GM18951 (cell line): ENCODE data around the gene DTX3.
A peak's percentile ranks its signal among the peaks of the same experiment; 100 is the strongest.

Experiments used
- POLR2A ChIP-seq: IDR thresholded peaks from 4 replicates; pipeline ENCODE4 v1.6.1; 2011; ENCODE audit warnings: mild to moderate bottlenecking; ENCODE audit not compliant: insufficient read length, insufficient read depth; ENCODE audit errors: extremely low read depth
- in situ Hi-C: fragments of 300-500 bp; cut with MboI; formaldehyde crosslinking; loops from one replicate; pipeline ENCODE4 v1.12.0; 2022; ENCODE audit warnings: low sequenced_read_pairs, mixed read lengths, inconsistent platforms; ENCODE audit not compliant: unreplicated experiment

The DTX3 gene

GRCh38 chr12:57607958-57608663 lies 3.5 kb downstream of the DTX3 start:
- no peak for TF ChIP-seq POLR2A
- in situ Hi-C loops: no loop called here

DNA sequence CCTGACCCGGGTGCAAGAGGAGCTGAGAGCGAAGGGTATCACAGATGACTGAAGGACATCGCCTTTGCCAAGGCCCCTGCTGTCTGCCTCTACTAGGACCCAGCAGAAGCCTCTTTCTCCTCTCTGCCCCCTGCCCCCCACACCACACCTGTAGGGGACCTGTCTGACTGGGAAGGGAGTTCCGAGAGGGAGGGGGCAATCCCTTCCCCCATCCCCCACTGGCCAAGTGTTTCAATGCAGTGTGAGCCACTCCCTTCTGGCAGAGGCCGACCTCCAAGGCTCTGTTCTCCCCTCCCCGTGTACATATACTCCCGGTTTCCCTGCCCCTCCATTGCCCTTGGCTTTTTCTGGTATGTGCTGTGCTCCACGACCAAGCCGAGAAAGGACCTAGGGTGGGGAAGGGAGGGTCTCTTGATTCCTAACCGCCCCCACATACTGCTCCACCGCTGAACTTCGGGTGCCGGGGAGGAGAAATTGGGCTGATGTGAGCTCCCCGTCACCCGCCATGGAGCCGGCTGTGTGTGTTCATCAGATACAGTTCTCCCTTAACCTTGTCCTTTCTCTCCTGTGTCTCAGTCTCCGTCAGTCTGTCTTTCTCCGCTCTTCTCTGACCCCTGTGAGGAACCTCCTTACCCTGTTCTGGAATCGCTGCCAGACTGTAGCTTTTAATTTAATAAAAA lies 4.6 kb downstream of the DTX3 start:
- in situ Hi-C loops: no loop called here
- TF ChIP-seq POLR2A: no peak

GRCh38 chr12:57609781-57610553 lies 5.3 kb downstream of the DTX3 start:
- no peak for TF ChIP-seq POLR2A
- in situ Hi-C loops: no loop called here

DNA sequence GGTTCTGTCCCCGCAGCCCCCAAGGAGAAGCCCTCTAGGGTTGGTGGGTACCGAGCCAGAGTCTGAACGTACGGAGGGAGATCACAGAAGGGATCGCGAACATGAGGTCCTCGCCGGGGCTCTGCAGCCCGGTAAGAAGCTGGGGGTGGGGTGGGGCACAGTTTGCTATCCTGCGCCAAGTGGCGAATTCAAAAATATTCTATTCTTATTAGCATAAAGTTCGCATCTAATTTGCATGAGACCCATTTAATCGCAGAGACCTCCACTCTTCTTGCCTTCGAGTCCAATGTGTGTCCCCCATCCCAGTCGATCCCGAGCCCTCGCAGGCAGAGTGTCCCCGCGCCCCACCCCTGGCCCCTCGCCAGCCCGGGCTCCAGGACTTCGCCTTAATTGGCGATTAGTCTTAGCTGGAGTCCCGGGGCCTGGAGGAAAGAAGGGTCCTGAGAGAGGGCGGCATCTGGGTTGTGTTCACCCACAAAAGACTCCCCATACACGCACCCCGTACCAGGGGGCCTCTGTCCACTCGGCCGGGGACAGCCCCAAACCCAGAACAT lies 6.0 kb downstream of the DTX3 start:
- no peak for TF ChIP-seq POLR2A
- in situ Hi-C loops: no loop called here

DNA sequence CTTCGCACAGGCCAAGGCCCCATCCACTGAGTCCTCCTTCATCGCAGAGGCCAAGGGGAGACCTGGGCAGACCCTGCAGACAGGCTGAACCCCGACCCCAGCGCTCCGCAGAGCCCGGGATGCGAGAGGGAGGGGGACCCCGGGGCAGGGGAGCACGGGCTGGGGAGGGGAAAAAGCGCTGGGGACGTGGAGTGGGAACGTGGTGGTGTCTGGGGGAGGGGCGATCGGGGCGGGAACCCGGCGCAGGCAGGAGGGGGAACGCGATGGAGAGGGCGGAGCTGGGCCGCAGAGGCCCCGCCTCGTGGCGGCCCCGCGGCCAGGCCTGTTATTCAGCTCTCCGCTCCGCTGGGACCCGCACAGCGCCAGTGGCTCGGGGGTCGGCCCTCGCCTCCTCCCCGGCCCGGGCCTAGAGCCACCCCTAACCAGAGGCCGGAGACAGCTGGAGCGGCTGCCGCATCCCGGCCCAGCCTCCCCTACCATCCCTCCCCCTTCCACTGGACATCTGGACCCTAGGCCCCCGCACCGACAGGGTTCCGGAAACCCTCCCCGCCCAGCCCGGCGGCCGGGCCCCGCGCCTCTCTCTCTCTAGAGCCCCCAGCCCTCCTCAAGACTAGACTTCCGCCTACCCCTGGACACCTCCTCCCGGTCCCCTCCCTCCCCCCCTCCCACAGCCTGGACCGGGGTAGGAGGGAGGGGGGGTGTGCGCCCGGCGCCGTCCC lies 6.6 kb downstream of the DTX3 start, which contains the start of gene ARHGEF25:
Gene ARHGEF25 (plus strand): TSS at position 328 of the 719 bp plus-strand sequence. CDS start 460 bp downstream, outside the sequence.
- TF ChIP-seq POLR2A: peak; percentile 60
- in situ Hi-C loops: no loop called here

- in situ Hi-C loops: no loop called here
Observed at GRCh38 chr12:57611827-57612710, 7.4 kb downstream of the DTX3 start.

DNA sequence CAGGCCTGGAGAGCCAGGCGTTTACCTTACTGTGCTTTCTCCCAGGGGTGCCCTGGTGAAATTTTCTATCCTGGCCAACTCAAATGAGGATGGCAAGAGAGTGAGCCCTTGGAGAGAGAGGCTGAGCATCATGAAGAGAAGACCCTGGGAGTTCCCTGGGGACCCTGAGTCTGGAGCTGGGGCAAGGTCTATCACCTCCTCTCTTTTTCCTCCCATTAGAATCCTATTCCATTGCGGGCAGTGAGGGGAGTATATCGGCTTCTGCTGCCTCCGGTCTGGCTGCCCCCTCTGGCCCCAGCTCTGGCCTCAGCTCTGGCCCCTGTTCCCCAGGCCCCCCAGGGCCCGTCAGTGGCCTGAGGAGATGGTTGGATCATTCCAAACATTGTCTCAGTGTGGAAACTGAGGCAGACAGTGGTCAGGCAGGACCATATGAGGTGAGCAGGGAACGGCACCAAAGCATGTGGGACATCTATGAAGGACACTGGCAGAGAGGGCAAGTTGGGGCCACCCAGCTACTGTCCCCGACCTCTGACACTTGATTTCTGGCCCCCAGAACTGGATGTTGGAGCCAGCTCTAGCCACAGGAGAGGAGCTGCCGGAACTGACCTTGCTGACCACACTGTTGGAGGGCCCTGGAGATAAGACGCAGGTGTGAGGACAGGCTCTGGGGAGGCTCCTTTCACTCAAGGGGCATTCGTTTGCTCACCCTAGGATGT lies 8.2 kb downstream of the DTX3 start:
- no peak for TF ChIP-seq POLR2A
- in situ Hi-C loops: no loop called here

More at GRCh38 chr12:57611827-57612710, 7.4 kb downstream of the DTX3 start:
- TF ChIP-seq POLR2A: no peak

- in situ Hi-C loops: no loop called here
- no peak for TF ChIP-seq POLR2A
Observed at GRCh38 chr12:57613427-57614109, 8.9 kb downstream of the DTX3 start.

DNA sequence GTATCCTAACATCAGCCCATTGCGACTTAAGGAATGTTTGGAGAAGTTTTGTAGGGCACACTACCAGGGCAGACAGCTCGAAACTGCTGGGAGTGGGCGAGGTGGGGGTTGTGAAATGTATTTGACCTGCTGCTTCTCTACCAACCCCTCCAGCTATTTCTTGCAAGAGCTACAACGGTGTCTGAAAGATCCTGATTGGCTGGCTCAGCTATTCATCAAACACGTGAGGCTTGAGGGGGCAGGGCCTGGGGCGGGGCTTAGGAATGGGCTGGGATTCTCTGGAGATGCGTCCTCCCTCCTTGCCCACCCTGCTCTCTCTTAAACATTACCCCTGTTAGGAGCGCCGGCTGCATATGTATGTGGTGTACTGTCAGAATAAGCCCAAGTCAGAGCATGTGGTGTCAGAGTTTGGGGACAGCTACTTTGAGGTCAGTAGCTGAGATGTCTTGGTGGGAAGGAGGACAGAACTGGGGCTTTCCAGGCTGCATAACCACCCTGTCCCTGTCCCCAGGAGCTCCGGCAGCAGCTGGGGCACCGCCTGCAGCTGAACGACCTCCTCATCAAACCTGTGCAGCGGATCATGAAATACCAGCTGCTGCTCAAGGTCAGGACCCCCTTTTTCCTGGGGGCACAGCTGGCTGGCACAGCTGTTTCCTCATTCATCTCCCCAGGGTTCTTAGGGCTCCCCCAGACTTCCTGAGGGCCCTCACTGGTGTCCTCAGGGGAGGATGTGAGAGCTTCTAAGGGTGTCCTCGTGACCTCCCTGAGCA lies 9.7 kb downstream of the DTX3 start:
- TF ChIP-seq POLR2A: no peak
- in situ Hi-C loops: no loop called here

- in situ Hi-C loops: no loop called here
- no peak for TF ChIP-seq POLR2A
Observed at GRCh38 chr12:57614948-57615500, 10.4 kb downstream of the DTX3 start.

DNA sequence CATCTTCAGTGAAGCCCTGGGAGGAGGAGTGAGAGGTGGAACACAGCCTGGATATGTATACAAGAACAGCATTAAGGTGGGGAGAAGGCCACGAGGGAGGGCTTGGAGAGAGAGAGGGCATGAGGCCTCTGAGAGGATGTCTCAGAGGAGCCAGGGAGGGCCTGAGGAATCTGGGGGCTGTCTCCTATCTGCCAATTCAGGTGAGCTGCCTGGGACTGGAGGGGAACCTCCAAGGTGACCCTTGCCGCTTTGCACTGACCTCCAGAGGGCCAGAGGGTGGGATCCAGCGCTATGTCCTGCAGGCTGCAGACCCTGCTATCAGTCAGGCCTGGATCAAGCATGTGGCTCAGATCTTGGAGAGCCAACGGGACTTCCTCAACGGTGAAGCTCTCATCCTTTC lies 11.0 kb downstream of the DTX3 start:
- TF ChIP-seq POLR2A: no peak
- in situ Hi-C loops: no loop called here
